HG03575 (cell line): ENCODE data around the gene A2M.

ENCODE experiments used
- ATAC-seq: cut with Tn5 transposase; IDR thresholded peaks from one replicate; pipeline ENCODE4 v1.9.1; 2021; ENCODE audit not compliant: unreplicated experiment, insufficient number of reproducible peaks, low FRiP score; ENCODE audit errors: extremely low read depth

A2M gene

DNA sequence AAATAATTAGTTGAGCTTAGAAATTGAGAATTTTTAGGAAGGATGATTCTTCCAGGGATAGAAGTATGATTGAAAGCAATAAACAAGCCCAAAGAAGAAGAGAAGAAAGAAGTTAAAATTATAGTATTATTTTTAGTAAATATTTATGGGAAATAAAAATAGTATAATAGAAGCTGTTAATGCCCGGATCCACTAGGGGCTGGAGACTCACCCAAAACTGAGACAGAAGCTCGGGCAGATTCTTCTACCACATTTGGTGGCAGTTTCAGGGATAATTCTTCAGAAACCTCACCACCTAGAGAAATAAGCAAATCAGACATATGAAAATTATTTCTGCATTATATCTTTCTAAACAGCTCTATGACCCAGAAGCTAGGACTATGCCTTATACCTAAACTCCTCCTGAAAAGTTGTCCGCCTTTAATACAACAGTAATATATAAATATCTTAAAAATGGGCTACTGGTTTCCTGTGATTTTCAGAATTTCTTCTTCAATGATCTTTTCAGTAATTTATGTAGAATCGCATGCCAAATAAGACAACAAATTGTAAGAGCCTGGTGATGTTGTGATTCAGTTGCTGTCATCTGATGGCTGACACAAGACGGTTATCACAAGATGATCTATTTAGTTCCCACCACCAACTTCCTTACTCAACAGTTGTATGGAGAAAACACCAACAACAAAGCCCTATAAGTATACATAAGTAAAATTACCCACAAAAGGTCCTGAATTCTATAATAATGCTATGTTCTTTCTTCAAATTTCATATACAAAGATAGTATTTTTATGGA, 35.6 kb downstream of the A2M start:
- ATAC-seq = no peak

GRCh38 chr12:9079082-9079481, 36.6 kb downstream of the A2M start:
- ATAC-seq = no peak

GRCh38 chr12:9077152-9078031, 38.3 kb downstream of the A2M start:
- ATAC-seq = no peak

- no peak for ATAC-seq
Measured at GRCh38 chr12:9076733-9077132, 39.0 kb downstream of the A2M start.

GRCh38 chr12:9075138-9075535, 40.6 kb downstream of the A2M start:
- ATAC-seq = no peak

DNA sequence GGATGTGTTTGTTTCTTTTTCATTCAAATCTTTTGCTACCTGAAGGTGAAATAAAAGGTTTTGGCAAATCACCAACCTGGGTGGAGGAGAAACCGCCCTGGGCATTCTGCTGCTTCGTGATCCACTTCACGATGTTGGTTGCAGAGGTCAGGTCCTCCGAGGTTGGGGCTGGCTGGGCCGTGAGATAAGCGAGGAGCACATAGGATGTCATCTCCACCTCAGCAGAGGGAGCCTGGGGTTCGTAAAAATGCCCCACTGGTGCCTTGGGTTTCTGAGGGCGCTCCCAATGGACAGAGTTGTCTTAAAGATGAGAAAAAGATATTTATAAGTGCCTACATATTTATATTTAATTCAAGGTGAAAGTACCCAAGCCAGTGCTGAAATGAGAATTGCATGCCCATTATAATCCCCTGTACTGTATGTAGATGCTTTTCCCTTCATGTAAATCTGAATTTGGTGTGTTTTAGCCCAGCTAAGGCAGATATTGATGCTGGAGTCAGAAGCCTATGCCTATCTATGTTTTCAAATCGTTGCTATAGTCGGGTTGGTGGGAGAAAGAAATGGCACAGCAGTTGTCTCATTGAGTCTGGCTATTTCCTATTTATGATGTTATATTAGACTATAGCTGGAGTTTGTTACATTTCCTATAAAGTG, 41.1 kb downstream of the A2M start:
- ATAC-seq = no peak

DNA sequence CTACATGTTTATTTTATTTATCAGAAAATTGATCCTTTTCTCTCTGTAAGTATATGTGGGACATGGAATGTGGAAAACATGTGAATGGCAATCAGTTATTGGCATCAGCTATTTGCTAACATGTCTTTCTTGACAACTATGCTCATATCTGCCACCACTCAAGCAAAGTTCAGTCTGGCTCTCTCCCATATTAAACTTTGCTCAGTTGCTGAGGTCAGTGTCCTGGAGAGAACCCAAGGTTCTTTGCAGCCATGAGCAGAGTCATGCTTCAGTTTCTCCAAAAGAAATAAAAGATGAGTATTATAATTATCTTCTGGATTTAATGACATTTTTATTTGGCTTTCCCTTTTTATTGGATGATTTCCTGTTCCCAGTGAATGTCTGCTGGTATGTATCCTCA, 42.6 kb downstream of the A2M start:
- no peak for ATAC-seq

DNA sequence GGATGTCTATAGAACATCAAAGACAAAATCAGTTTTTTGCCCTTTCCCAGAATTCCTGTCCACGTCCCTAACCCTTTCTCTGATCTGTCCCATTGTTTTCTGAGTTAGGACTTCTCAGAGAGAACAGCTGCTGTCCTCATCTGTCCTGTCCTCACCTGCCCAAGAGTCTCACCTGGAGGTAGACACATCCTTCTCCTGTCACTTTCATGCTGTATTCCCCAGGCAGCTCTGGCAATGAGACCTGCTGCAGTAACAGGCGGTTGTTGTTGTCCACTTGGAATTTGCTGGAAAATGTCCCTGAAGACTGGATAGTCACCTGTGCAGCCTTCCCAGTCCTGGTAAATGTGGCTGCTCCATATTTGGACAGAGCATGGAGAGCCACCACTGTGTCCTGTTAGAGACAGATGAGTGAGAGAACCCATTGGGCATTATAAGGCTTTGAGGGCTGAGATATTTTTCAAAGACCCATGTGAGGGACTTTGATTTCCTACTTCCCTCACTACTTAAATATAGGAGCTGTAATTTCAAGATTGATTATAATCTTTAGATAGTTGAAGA, 43.2 kb downstream of the A2M start:
- ATAC-seq = no peak

- ATAC-seq = no peak
Measured at GRCh38 chr12:9071969-9072368, 43.8 kb downstream of the A2M start.

DNA sequence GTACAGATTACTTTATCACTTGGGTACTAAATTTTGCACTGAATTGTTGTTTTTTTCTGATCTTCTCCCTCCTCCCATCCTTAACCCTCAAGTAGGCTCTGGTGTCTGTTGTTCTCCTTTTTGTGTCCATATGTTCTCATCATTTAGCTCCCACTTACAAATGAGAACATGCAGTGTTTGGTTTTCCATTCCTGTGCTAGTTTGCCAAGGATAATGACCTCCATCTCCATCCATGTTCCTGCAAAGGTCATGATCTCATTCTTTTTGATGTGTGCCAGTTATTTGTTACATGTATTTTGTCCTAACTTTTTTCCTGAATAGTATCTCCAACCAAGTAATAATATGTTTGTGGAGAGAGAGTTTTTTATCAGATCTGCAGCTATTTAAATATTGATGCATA, 44.2 kb downstream of the A2M start:
- ATAC-seq = no peak

GRCh38 chr12:9070351-9070750, 45.4 kb downstream of the A2M start:
- ATAC-seq = no peak

- ATAC-seq = no peak
Measured at GRCh38 chr12:9068600-9068999, 47.1 kb downstream of the A2M start.

DNA sequence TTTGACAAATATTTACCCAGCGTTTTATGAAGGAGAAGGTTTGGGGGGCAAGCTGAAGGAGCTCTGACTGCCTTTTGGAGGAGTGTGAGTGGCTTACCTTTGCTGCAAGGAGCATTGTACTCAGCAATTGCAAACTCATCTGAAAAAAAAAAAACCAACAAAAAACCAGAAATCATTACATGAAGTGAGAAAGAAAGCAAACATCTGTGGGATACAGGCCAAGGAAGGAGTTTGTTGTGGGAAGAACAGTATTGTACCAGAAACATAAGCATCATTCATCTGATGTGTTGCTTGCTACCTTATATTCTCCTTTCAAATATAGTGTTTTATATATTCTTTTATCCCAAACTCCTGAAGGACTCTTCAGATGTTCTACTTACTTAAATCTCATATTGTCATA, 47.6 kb downstream of the A2M start:
- no peak for ATAC-seq

GRCh38 chr12:9066755-9067423, 48.8 kb downstream of the A2M start:
- no peak for ATAC-seq

GRCh38 chr12:9066183-9066623, 49.5 kb downstream of the A2M start:
- ATAC-seq = no peak

DNA sequence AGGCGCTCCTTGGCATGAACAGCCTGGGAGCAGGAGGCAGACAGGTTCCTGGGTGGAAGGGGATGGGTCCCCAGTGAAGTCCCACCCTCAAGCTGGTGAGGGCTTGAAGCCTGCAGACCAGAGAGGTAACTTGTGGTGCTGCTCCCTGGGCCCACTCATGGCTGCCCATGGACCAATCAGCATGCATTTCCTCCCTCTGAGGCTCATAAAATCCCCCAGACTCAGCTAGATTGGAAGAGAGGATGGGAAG, 50.2 kb downstream of the A2M start:
- ATAC-seq = no peak

DNA sequence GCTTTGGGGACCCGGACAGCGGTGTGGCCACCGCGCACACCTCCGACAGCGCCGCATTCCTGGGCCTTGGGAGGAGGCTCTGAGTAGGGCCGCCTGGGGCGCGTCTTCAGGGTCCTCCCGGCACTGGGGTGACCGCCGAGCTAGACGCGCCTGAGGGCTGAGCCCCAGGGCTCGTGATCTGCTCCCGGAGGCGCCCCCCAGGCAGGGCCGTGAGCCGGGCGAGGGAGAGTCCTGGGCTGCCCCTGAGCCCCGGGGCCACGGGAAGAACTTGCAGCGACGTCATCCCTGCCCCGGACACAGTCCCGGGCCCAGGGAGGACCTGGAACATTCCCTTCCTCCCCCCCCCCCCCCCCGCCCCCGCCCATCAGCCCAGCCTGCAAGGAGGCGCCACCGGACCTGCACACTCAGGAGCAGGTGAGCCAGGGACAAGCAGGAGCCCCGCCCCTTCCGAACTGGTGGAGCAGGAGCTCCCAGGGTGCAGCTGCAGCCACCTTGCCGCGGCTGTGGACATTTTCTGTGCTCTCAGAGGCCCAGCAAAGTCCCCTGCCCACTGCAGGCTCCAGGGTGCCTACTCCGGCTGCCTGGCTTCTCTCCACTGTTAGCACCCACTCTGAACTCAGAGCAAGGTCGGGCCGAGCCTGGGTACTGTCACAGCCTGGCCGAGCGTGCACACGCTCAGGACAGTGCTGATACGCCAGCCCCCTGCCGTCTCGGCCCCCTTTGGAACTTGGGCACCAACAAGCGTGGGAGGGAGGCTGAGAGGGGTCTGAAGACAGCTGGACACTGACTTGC, 50.7 kb downstream of the A2M start:
- no peak for ATAC-seq

GRCh38 chr12:9064201-9064814, 51.4 kb downstream of the A2M start:
- no peak for ATAC-seq
